Measurements from ENCODE around the gene NT5M.
A peak's percentile ranks its signal among the peaks of the same experiment; 100 is the strongest.
"Not testable (repeated sequence)": the region's sequence is repeated elsewhere in the genome, so short reads cannot be mapped to it uniquely, and the experiment has no call there.

The NT5M gene

GRCh38 chr17:17301659-17302058, 1.5 kb upstream of the NT5M start:
- DNase-seq (ENCODE audit: low read depth in 2 of 3, low spot score in 1 of 3) = not testable (repeated sequence)

GRCh38 chr17:17303847-17304490, 796 bp downstream of the NT5M start:
- DNase-seq (ENCODE audit: low read depth in 2 of 3, low spot score in 1 of 3) = no peak

- DNase-seq (ENCODE audit: low read depth in 2 of 3, low spot score in 1 of 3) = no peak
These were observed 1.4 kb downstream of the NT5M start for GRCh38 chr17:17304521-17304985.

- peak in 1 of 3 donors; percentile 32 for DNase-seq (ENCODE audit: low read depth in 2 of 3, low spot score in 1 of 3)
These were observed 2.2 kb downstream of the NT5M start for GRCh38 chr17:17305281-17305801.

GRCh38 chr17:17309356-17309755, 6.2 kb downstream of the NT5M start:
- DNase-seq (ENCODE audit: low read depth in 2 of 3, low spot score in 1 of 3) = no peak

GRCh38 chr17:17313350-17313991, 10.3 kb downstream of the NT5M start:
- peak; percentile 46 to 52 (median 46) for DNase-seq (ENCODE audit: low read depth in 2 of 3, low spot score in 1 of 3)

- DNase-seq (ENCODE audit: low read depth in 2 of 3, low spot score in 1 of 3) = no peak
These were observed 11.4 kb downstream of the NT5M start for GRCh38 chr17:17314501-17315071.

- no peak for DNase-seq (ENCODE audit: low read depth in 2 of 3, low spot score in 1 of 3)
These were observed 12.1 kb downstream of the NT5M start for GRCh38 chr17:17315142-17315821.

- no peak for DNase-seq (ENCODE audit: low read depth in 2 of 3, low spot score in 1 of 3)
These were observed 17.2 kb downstream of the NT5M start for GRCh38 chr17:17320188-17320910.

- DNase-seq (ENCODE audit: low read depth in 2 of 3, low spot score in 1 of 3) = no peak
These were observed 17.7 kb downstream of the NT5M start for GRCh38 chr17:17320911-17321220.

GRCh38 chr17:17321356-17322025, 18.3 kb downstream of the NT5M start:
- DNase-seq (ENCODE audit: low read depth in 2 of 3, low spot score in 1 of 3) = no peak

GRCh38 chr17:17322516-17323510, 19.6 kb downstream of the NT5M start:
- DNase-seq (ENCODE audit: low read depth in 2 of 3, low spot score in 1 of 3) = no peak

GRCh38 chr17:17324616-17325015, 21.4 kb downstream of the NT5M start:
- no peak for DNase-seq (ENCODE audit: low read depth in 2 of 3, low spot score in 1 of 3)

GRCh38 chr17:17325228-17325627, 22.1 kb downstream of the NT5M start:
- no peak for DNase-seq (ENCODE audit: low read depth in 2 of 3, low spot score in 1 of 3)

GRCh38 chr17:17325816-17326215, 22.6 kb downstream of the NT5M start:
- no peak for DNase-seq (ENCODE audit: low read depth in 2 of 3, low spot score in 1 of 3)

GRCh38 chr17:17326275-17326875, 23.2 kb downstream of the NT5M start:
- DNase-seq (ENCODE audit: low read depth in 2 of 3, low spot score in 1 of 3) = no peak

GRCh38 chr17:17328251-17328650, 25.1 kb downstream of the NT5M start:
- DNase-seq (ENCODE audit: low read depth in 2 of 3, low spot score in 1 of 3) = no peak

- DNase-seq (ENCODE audit: low read depth in 2 of 3, low spot score in 1 of 3) = no peak
These were observed 38.3 kb downstream of the NT5M start for GRCh38 chr17:17341452-17341851.
